Measurements from ENCODE around the gene BIN2. TPM values are rescaled to one million over a fixed set of nuclear protein-coding genes. Genes with fewer than 3 reads are reported as not detected.
"Not testable (repeated sequence)": the region's sequence is repeated elsewhere in the genome, so short reads cannot be mapped to it uniquely, and the experiment has no call there.

Gene BIN2
- polyA plus RNA-seq, 2 of the 4 experiments (the other 2 are of a cell fraction), result 0.08 to 0.57 TPM

- TF ChIP-seq, protein P1, sequence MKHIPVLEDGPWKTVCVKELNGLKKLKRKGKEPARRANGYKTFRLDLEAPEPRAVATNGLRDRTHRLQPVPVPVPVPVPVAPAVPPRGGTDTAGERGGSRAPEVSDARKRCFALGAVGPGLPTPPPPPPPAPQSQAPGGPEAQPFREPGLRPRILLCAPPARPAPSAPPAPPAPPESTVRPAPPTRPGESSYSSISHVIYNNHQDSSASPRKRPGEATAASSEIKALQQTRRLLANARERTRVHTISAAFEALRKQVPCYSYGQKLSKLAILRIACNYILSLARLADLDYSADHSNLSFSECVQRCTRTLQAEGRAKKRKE (CRISPR knock-in tag; IDR thresholded peaks at IDR 0.05; ENCODE audit: low read depth), result no peak
Observed at GRCh38 chr12:51275088-51275487, 48.9 kb downstream of the BIN2 start (continued).

- CTCF ChIA-PET, result interaction anchor here (0.6 to 10.2 kb wide), 3 partner anchors 28 to 67 kb away, joined by 3 to 270 read pairs (median 3); no protein-coding TSS in a partner anchor
- ATAC-seq; POLR2A ChIA-PET; H3K4me3 ChIP-seq; H3K4me1 ChIP-seq; H3K27ac ChIP-seq; H3K4me2 ChIP-seq; FAIRE-seq; DNase-seq (ENCODE audit: low read depth in 1 of 2, low spot score in 1 of 2); H3K9me3 ChIP-seq: not testable (repeated sequence)
- WGBS (ENCODE audit: missing lambda C conversion rate), result 92% methylated on average over 7 of the region's 7 CpGs
Observed at GRCh38 chr12:51272810-51273209, 51.2 kb downstream of the BIN2 start.

- WGBS (ENCODE audit: missing lambda C conversion rate), result 37% methylated on average over 9 of the region's 9 CpGs
- POLR2A ChIA-PET, result interaction anchor here (0.6 to 3.1 kb wide), 9 partner anchors 10 to 507 kb away, joined by 3 to 41 read pairs (median 7); partner anchors contain the start of genes ATF1, DAZAP2 and POU6F1
Observed at GRCh38 chr12:51270951-51271518, 52.9 kb downstream of the BIN2 start.

DNA sequence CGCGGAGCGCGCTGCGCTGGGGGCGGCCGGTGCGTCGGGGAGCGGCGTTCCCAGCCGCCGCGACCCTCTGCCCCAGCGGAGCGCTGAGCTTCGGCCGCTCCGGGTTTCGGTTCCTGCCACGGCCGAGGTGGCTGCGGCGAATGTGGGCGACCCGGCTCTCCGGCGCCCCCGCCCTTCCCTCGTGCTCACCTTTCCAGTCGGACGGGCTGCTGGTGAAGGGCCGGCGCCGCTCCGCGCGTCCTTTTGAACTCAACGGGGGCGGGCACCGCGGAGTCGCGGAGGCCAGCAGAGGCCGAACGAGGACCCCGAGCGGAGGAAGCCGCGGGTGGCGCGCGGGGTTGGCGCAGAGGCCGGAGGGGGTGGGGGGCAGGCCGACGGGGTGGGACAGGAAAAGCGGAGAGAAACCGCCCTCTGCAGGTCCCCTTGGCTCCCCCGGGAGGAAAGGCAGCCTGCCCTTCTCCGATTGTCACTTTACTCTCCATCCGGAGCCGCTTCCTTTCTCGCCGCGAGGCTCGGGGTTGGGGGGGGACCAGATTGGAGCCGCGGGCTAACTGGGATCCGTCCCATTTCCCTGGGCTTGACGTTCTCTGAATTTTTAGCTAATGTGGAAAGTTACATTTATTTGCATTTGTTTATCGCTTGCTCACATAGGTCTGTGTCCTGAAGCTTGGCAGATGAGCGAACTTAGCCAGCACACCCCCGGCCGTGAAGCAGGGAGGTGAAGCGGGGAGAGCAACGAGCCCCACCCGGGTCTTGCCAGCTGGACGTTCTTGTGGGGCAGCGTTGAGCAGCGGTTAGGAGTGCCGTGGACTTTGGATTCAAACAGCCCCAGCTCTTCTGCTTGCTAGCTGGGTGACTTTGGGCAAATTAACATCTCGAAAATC is 53.7 kb downstream of the BIN2 start, which contains the start of gene SMAGP:
TSS of gene SMAGP (minus strand) at position 349 of the 884 bp plus-strand sequence. CDS start 1,137 bp downstream, outside the sequence.
- H3K4me2 ChIP-seq, result peak within 1 kb of the TSS; percentile 81
- peaks cover 8% of the 10 kb centered on the region for H3K4me1 ChIP-seq
- DNase-seq (ENCODE audit: low read depth in 1 of 2, low spot score in 1 of 2) (peak; percentile 61 to 68), FAIRE-seq (no peak), ATAC-seq (peak; percentile 70 to 75)
- H3K27ac ChIP-seq, result peak within 1 kb of the TSS; percentile 81 to 92
- H3K9me3 ChIP-seq, result no peaks in the 10 kb centered on the region
- 1% methylated on average over 26 of the region's 83 CpGs for WGBS (ENCODE audit: missing lambda C conversion rate)
- CTCF ChIA-PET, result interaction anchor here (0.8 to 10.2 kb wide), 21 partner anchors 8 to 92 kb away, joined by 3 to 270 read pairs (median 4); no protein-coding TSS in a partner anchor
- POLR2A ChIA-PET, result interaction anchor here (0.9 to 3.1 kb wide), 7 partner anchors 11 to 101 kb away, joined by 3 to 41 read pairs (median 7); partner anchors contain the start of genes DAZAP2 and POU6F1
- H3K4me3 ChIP-seq, result peak within 1 kb of the TSS; percentile 68
- TF ChIP-seq RAD21 (conservative IDR thresholded peaks at IDR 0.05 in 1 of 2, IDR thresholded peaks at IDR 0.05 in 1 of 2) (0 out of 5 replicates have a peak, but pooled peaks of 1 of the 2 experiments have one; percentile 7), HMGXB4 (CRISPR knock-in tag; IDR thresholded peaks at IDR 0.05; ENCODE audit: borderline replicate concordance) (no peak), ESRRA (IDR thresholded peaks at IDR 0.05; ENCODE audit: borderline replicate concordance, low read length) (no peak), MAX (IDR thresholded peaks at IDR 0.05) (peak; percentile 16; the same call in 1 of the 2 replicates), JUN (IDR thresholded peaks at IDR 0.05) (peak in 1 of 2 experiments; percentile 63; a peak in 3 of 5 replicates), EP300 (IDR thresholded peaks at IDR 0.05) (no peak), TFCP2L1 (CRISPR knock-in tag; IDR thresholded peaks at IDR 0.05) (no peak), MAFK (IDR thresholded peaks at IDR 0.05; ENCODE audit: partially characterized antibody) (no peak), POLR2A (IDR thresholded peaks at IDR 0.05; ENCODE audit: low read length) (peak; percentile 6)
- TF ChIP-seq, protein P2, sequence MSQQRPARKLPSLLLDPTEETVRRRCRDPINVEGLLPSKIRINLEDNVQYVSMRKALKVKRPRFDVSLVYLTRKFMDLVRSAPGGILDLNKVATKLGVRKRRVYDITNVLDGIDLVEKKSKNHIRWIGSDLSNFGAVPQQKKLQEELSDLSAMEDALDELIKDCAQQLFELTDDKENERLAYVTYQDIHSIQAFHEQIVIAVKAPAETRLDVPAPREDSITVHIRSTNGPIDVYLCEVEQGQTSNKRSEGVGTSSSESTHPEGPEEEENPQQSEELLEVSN (IDR thresholded peaks at IDR 0.05; ENCODE audit: borderline replicate concordance, low read depth), result peak; percentile 73; the same call in 1 of the 2 replicates
- TF ChIP-seq, protein P3, sequence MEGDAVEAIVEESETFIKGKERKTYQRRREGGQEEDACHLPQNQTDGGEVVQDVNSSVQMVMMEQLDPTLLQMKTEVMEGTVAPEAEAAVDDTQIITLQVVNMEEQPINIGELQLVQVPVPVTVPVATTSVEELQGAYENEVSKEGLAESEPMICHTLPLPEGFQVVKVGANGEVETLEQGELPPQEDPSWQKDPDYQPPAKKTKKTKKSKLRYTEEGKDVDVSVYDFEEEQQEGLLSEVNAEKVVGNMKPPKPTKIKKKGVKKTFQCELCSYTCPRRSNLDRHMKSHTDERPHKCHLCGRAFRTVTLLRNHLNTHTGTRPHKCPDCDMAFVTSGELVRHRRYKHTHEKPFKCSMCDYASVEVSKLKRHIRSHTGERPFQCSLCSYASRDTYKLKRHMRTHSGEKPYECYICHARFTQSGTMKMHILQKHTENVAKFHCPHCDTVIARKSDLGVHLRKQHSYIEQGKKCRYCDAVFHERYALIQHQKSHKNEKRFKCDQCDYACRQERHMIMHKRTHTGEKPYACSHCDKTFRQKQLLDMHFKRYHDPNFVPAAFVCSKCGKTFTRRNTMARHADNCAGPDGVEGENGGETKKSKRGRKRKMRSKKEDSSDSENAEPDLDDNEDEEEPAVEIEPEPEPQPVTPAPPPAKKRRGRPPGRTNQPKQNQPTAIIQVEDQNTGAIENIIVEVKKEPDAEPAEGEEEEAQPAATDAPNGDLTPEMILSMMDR (IDR thresholded peaks at IDR 0.05), result no peak; the same call in 2 of the 3 replicates

More at GRCh38 chr12:51270951-51271518, 52.9 kb downstream of the BIN2 start:
- peaks cover 8% of the 10 kb centered on the region for H3K4me1 ChIP-seq
- CTCF ChIA-PET, result interaction anchor here (0.8 to 10.2 kb wide), 13 partner anchors 8 to 91 kb away, joined by 3 to 270 read pairs (median 4); no protein-coding TSS in a partner anchor
- peak overlapping the region; percentile 68 for H3K4me3 ChIP-seq
- no peak for TF ChIP-seq HMGXB4 (CRISPR knock-in tag; IDR thresholded peaks at IDR 0.05; ENCODE audit: borderline replicate concordance)
- TF ChIP-seq ZFP36 (IDR thresholded peaks at IDR 0.05; ENCODE audit: borderline replicate concordance, partially characterized antibody), result no peak
- TF ChIP-seq RFX5 (IDR thresholded peaks at IDR 0.05), result no peak
- no peak for TF ChIP-seq HDAC2 (IDR thresholded peaks at IDR 0.05)
- TF ChIP-seq SMC3 (IDR thresholded peaks at IDR 0.05), result no peak
- TF ChIP-seq RAD21 (conservative IDR thresholded peaks at IDR 0.05 in 1 of 2, IDR thresholded peaks at IDR 0.05 in 1 of 2), result no peak
- no peak for TF ChIP-seq ESRRA (IDR thresholded peaks at IDR 0.05; ENCODE audit: borderline replicate concordance, low read length)
- TF ChIP-seq MYC (IDR thresholded peaks at IDR 0.05; ENCODE audit: borderline replicate concordance, low read length), result no peak
- TF ChIP-seq NFE2L2 (conservative IDR thresholded peaks at IDR 0.05; ENCODE audit: low read length), result no peak
- no peak for TF ChIP-seq ZNF302 (CRISPR knock-in tag; IDR thresholded peaks at IDR 0.05)
- TF ChIP-seq ZC3H11A (IDR thresholded peaks at IDR 0.05), result no peak
- no peak for TF ChIP-seq SREBF2 (IDR thresholded peaks at IDR 0.05)
- TF ChIP-seq GATA3 (IDR thresholded peaks at IDR 0.05; ENCODE audit: borderline replicate concordance), result no peak
- H3K4me2 ChIP-seq, result peak overlapping the region; percentile 81
- DNase-seq (ENCODE audit: low read depth in 1 of 2, low spot score in 1 of 2) (peak in 1 of 2 experiments; percentile 35), FAIRE-seq (no peak), ATAC-seq (peak; percentile 36 to 58)
- peak overlapping the region; percentile 81 to 92 for H3K27ac ChIP-seq
- H3K9me3 ChIP-seq, result no peaks in the 10 kb centered on the region
